GM23338 (cell line): Measurements from ENCODE around the gene CFHR4. TPM values are rescaled to one million over a fixed set of nuclear protein-coding genes. Genes with fewer than 3 reads are reported as not detected.
A peak's percentile ranks its signal among the peaks of the same experiment; 100 is the strongest.
"Not testable (repeated sequence)": the region's sequence is repeated elsewhere in the genome, so short reads cannot be mapped to it uniquely, and the experiment has no call there.

ENCODE experiments used
- ATAC-seq: fragments of 200-7000 bp; cut with Tn5 transposase; 3 replicates; pipeline ENCODE4 v1.9.1; 2020
- DNase-seq: peaks from one replicate; pipeline ENCODE4 v3.0.0-alpha.2; 2015; ENCODE audit warnings: low spot score
- H2AFZ ChIP-seq: fragments of 200-600 bp; sonication (generic); 2 replicates; pipeline ENCODE4 v1.8.0; 2016; ENCODE audit warnings: antibody characterized with exemption, mild to moderate bottlenecking, moderate library complexity
- H3F3A ChIP-seq: fragments of 200-600 bp; sonication (generic); replicated peaks from 2 replicates; pipeline ENCODE4 v1.8.0; 2017; ENCODE audit warnings: antibody characterized with exemption, mixed run types, low read depth
- H3K27ac ChIP-seq: fragments of 200-600 bp; sonication (generic); 2 replicates; pipeline ENCODE4 v1.6.1; 2016; ENCODE audit warnings: low read depth
- H3K27me3 ChIP-seq: fragments of 200-600 bp; sonication (generic); 2 replicates; pipeline ENCODE4 v1.8.0; 2016; ENCODE audit warnings: mild to moderate bottlenecking, mixed run types, moderate library complexity; ENCODE audit not compliant: insufficient read depth
- H3K36me3 ChIP-seq: fragments of 200-600 bp; sonication (generic); 2 replicates; pipeline ENCODE4 v1.8.0; 2016; ENCODE audit warnings: mild to moderate bottlenecking; ENCODE audit not compliant: insufficient read depth
- H3K4me1 ChIP-seq: fragments of 200-600 bp; sonication (generic); 2 replicates; pipeline ENCODE4 v1.8.0; 2016; ENCODE audit warnings: mild to moderate bottlenecking, moderate library complexity; ENCODE audit not compliant: insufficient read depth
- H3K4me2 ChIP-seq: fragments of 200-600 bp; sonication (generic); 2 replicates; pipeline ENCODE4 v1.7.1; 2017; ENCODE audit warnings: mixed run types
- H3K4me3 ChIP-seq: fragments of 200-600 bp; sonication (generic); 2 replicates; pipeline ENCODE4 v1.6.1; 2016; ENCODE audit warnings: mixed run types
- H3K79me2 ChIP-seq: fragments of 200-600 bp; sonication (generic); replicated peaks from 2 replicates; pipeline ENCODE4 v1.8.0; 2017; ENCODE audit warnings: mild to moderate bottlenecking; ENCODE audit not compliant: insufficient read depth
- H3K9me2 ChIP-seq: fragments of 200-600 bp; sonication (generic); 2 replicates; pipeline ENCODE4 v1.8.0; 2017; ENCODE audit not compliant: insufficient read depth
- H4K20me1 ChIP-seq: fragments of 200-600 bp; sonication (generic); replicated peaks from 2 replicates; pipeline ENCODE4 v1.8.0; 2017; ENCODE audit warnings: mild to moderate bottlenecking; ENCODE audit not compliant: insufficient read depth
- H3K27ac Mint-ChIP-seq: 2 replicates; pipeline ENCODE4 v1.8.0; 2020; ENCODE audit warnings: inconsistent platforms, mild to moderate bottlenecking, moderate library complexity, mixed read lengths
- H3K27me3 Mint-ChIP-seq: 3 replicates; pipeline ENCODE4 v1.8.0; 2022; ENCODE audit warnings: low read depth, mild to moderate bottlenecking, moderate library complexity, mixed read lengths, inconsistent platforms; ENCODE audit not compliant: insufficient read depth, poor library complexity
- H3K36me3 Mint-ChIP-seq: 3 replicates; pipeline ENCODE4 v1.8.0; 2021; ENCODE audit warnings: low read depth, mild to moderate bottlenecking, inconsistent platforms, moderate library complexity, mixed read lengths
- H3K4me1 Mint-ChIP-seq: 3 replicates; pipeline ENCODE4 v1.8.0; 2020; ENCODE audit warnings: mild to moderate bottlenecking, inconsistent platforms, mixed read lengths
- H3K4me3 Mint-ChIP-seq: 3 replicates; pipeline ENCODE4 v1.8.0; 2021; ENCODE audit warnings: moderate library complexity, mild to moderate bottlenecking, inconsistent platforms, mixed read lengths
- H3K9me3 Mint-ChIP-seq: 3 replicates; pipeline ENCODE4 v1.8.0; 2020; ENCODE audit warnings: moderate library complexity, mild to moderate bottlenecking, inconsistent platforms, mixed read lengths
- CTCF ChIP-seq, 2 experiments: fragments of 200-600 bp in 1 of 2; sonication (generic) in 1 of 2; conservative IDR thresholded peaks; 2 replicates each; pipeline versions ENCODE4 v1.5.1 to v1.6.1; 2016 to 2017; ENCODE audit warnings: antibody characterized with exemption in 2 of 2, low read depth in 2 of 2, mild to moderate bottlenecking in 2 of 2, moderate library complexity in 1 of 2
- JUNB ChIP-seq: IDR thresholded peaks from one replicate; pipeline ENCODE4 v1.6.1; 2016; ENCODE audit warnings: antibody characterized with exemption; ENCODE audit not compliant: unreplicated experiment
- NANOG ChIP-seq: IDR thresholded peaks from 2 replicates; pipeline ENCODE4 v1.6.1; 2016; ENCODE audit warnings: antibody characterized with exemption, borderline replicate concordance
- polyA plus RNA-seq: library from polyadenylated mRNA; unstranded; fragments of >200 nt; fragmentation: Nextera tagmentation; extraction: Ambion mirVana; gene quantifications from 2 replicates; pipeline ENCODE4 v1.2.1, GENCODE V29; 2016
- total RNA-seq: library from RNA; depleted of rRNA; stranded (reverse); fragments of >200 nt; shearing (Covaris generic); gene quantifications from 2 replicates; pipeline ENCODE4 v1.2.3, GENCODE V29; 2014

Gene CFHR4
- total and polyA plus RNA-seq, 2 experiments from 2014 or later, result not detected

GRCh38 chr1:196902344-196902743 lies 14.5 kb downstream of the CFHR4 start:
- H4K20me1 ChIP-seq, result no peaks in the 10 kb centered on the region
- Mint-ChIP-seq H3K27ac (no peak overlapping the region), H3K27me3 (peaks cover 3% of the 10 kb centered on the region), H3K4me1 (peaks cover 17% of the 10 kb centered on the region), H3K9me3 (no peaks in the 10 kb centered on the region), H3K4me3 (no peak overlapping the region), H3K36me3 (no peaks in the 10 kb centered on the region)
- H3F3A ChIP-seq, result no peaks in the 10 kb centered on the region
- no peaks in the 10 kb centered on the region for H3K79me2 ChIP-seq
- no peak overlapping the region for H2AFZ ChIP-seq
- H3K9me2 ChIP-seq, result no peaks in the 10 kb centered on the region
- H3K4me3 ChIP-seq, result no peak overlapping the region
- DNase-seq, result peak; percentile 41
- H3K4me2 ChIP-seq, result no peak overlapping the region
- no peak for ATAC-seq
- peak in 1 of 2 experiments; percentile 40; a peak in 2 of 4 replicates for TF ChIP-seq CTCF (conservative IDR thresholded peaks at IDR 0.05; ENCODE audit: low read depth in 2 of 2)
- no peak for TF ChIP-seq JUNB
- H3K4me1 ChIP-seq, result peaks cover 29% of the 10 kb centered on the region
- H3K27ac ChIP-seq, result no peak overlapping the region
- H3K27me3 ChIP-seq, result no peaks in the 10 kb centered on the region
- no peaks in the 10 kb centered on the region for H3K36me3 ChIP-seq

GRCh38 chr1:196910215-196910614 lies 22.4 kb downstream of the CFHR4 start:
- Histone ChIP-seq H3F3A (no peaks in the 10 kb centered on the region), H4K20me1 (no peaks in the 10 kb centered on the region), H3K36me3 (no peaks in the 10 kb centered on the region), H3K9me2 (no peaks in the 10 kb centered on the region), H3K4me2 (no peak overlapping the region), H3K4me3 (no peak overlapping the region), H3K4me1 (peaks cover 31% of the 10 kb centered on the region), H3K79me2 (no peaks in the 10 kb centered on the region), H3K27me3 (no peaks in the 10 kb centered on the region), H2AFZ (no peak overlapping the region), H3K27ac (no peak overlapping the region)
- Mint-ChIP-seq H3K27me3 (no peaks in the 10 kb centered on the region), H3K4me1 (peaks cover 22% of the 10 kb centered on the region), H3K9me3 (no peaks in the 10 kb centered on the region), H3K27ac (no peak overlapping the region), H3K36me3 (no peaks in the 10 kb centered on the region), H3K4me3 (no peak overlapping the region)
- peak; percentile 39; the same call in 1 of the 3 replicates for ATAC-seq
- DNase-seq, result peak; percentile 33
- TF ChIP-seq NANOG, result no peak
- TF ChIP-seq CTCF (conservative IDR thresholded peaks at IDR 0.05; ENCODE audit: low read depth in 2 of 2), result peak in 1 of 2 experiments; percentile 42; a peak in 2 of 4 replicates

- H3K36me3 Mint-ChIP-seq, H3K36me3 ChIP-seq, ATAC-seq, H3K79me2 ChIP-seq, H3K9me3 Mint-ChIP-seq, H3F3A ChIP-seq, H3K9me2 ChIP-seq, H3K4me3 Mint-ChIP-seq, H2AFZ ChIP-seq, H3K27me3 Mint-ChIP-seq, H4K20me1 ChIP-seq, H3K27me3 ChIP-seq, H3K27ac ChIP-seq, H3K4me3 ChIP-seq: not testable (repeated sequence)
- DNase-seq, result peak; percentile 17
- peak overlapping the region; percentile 86; the same call in 1 of the 2 replicates for H3K27ac Mint-ChIP-seq
- Histone ChIP-seq H3K4me1 (peaks cover 22% of the 10 kb centered on the region), H3K4me2 (0 out of 2 replicates have a peak overlapping the region, but pooled peaks have one; percentile 29)
- peaks cover 18% of the 10 kb centered on the region for H3K4me1 Mint-ChIP-seq
Observed at GRCh38 chr1:196912283-196912682, 24.4 kb downstream of the CFHR4 start.

GRCh38 chr1:196926839-196927238 lies 39.0 kb downstream of the CFHR4 start:
- H3K27ac ChIP-seq, DNase-seq, ATAC-seq, H2AFZ ChIP-seq, H4K20me1 ChIP-seq, H3K27me3 ChIP-seq, H3K27ac Mint-ChIP-seq, H3K4me2 ChIP-seq, H3K9me3 Mint-ChIP-seq, H3K9me2 ChIP-seq, H3K36me3 ChIP-seq, H3K36me3 Mint-ChIP-seq, H3K27me3 Mint-ChIP-seq, H3K4me3 Mint-ChIP-seq, H3K4me3 ChIP-seq, H3F3A ChIP-seq, H3K79me2 ChIP-seq, H3K4me1 Mint-ChIP-seq, H3K4me1 ChIP-seq: not testable (repeated sequence)

- H3K27ac Mint-ChIP-seq, H3K27me3 ChIP-seq, H3K27me3 Mint-ChIP-seq, H3K4me3 ChIP-seq, H3K4me2 ChIP-seq, H3K36me3 ChIP-seq, H3K4me1 ChIP-seq, H3K36me3 Mint-ChIP-seq, DNase-seq, H3K4me1 Mint-ChIP-seq, H3F3A ChIP-seq, H2AFZ ChIP-seq, H3K27ac ChIP-seq, H3K79me2 ChIP-seq, H3K9me2 ChIP-seq, H3K4me3 Mint-ChIP-seq, ATAC-seq, H4K20me1 ChIP-seq, H3K9me3 Mint-ChIP-seq: not testable (repeated sequence)
Observed at GRCh38 chr1:196932853-196933252, 45.0 kb downstream of the CFHR4 start.
